ENCODE measurements around the gene OR8B8. TPM values are rescaled to one million over a fixed set of nuclear protein-coding genes. Genes with fewer than 3 reads are reported as not detected.

OR8B8 gene
- total and polyA plus RNA-seq, 2 of the 4 experiments (the other 2 are of a cell fraction), result not detected

DNA sequence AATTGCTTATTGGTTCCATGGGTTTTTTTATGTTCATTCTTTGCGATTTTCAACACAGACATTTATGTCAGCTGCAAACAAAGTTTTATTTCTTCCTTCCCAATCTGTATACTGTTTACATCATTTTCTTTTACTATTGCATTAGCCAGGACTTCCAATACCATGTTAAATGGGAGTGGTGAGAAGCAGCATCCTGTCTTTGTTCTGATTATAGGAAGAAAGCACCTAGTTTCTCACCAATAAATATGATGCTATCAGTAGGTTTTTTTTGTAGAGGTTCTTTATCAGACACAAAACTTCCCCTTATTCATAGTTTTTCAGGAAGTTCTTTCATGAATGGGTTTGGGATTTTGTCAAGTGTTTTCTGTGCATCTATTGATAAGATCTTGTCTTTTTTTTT, 28.0 kb upstream of the OR8B8 start:
- intact Hi-C loops (cut with micrococcal nuclease), result no loop called here
- CTCF ChIA-PET, result no interaction called here

More for the DNA sequence above, 28.0 kb upstream of the OR8B8 start:
- H3K9me3 ChIP-seq (ENCODE audit: control insufficient read depth, insufficient read depth, low read length), result no peaks in the 10 kb centered on the region
- in situ Hi-C loops (cut with MboI; ENCODE audit: low sequenced_read_pairs) (no loop called here), dilution Hi-C loops (cut with HindIII; ENCODE audit: low sequenced_read_pairs, unreplicated experiment) (no loop called here)
- H2BK20ac ChIP-seq (ENCODE audit: low read depth, low read length), result no peak overlapping the region
- TF ChIP-seq CHD1 (IDR thresholded peaks at IDR 0.05; ENCODE audit: low read depth, low read length) (no peak), FOS (IDR thresholded peaks at IDR 0.05; ENCODE audit: low read depth, low read length) (no peak), SMC3 (IDR thresholded peaks at IDR 0.05; ENCODE audit: low read depth, low read length) (no peak), MAFK (IDR thresholded peaks at IDR 0.05; ENCODE audit: low read depth, low read length) (no peak), BHLHE40 (IDR thresholded peaks at IDR 0.05; ENCODE audit: low read depth, low read length) (no peak), MAZ (IDR thresholded peaks at IDR 0.05; ENCODE audit: borderline replicate concordance, low read depth, low read length) (no peak), RCOR1 (IDR thresholded peaks at IDR 0.05; ENCODE audit: insufficient replicate concordance, low read length) (no peak), POLR2A (IDR thresholded peaks at IDR 0.05; ENCODE audit: low read depth, low read length) (no peak), CEBPB (IDR thresholded peaks at IDR 0.05; ENCODE audit: low read depth, low read length) (no peak)
- no peak overlapping the region for H3K14ac ChIP-seq (replicated peaks; ENCODE audit: low read depth, low read length)
- no peaks in the 10 kb centered on the region for H3K4me1 ChIP-seq (ENCODE audit: control insufficient read depth, insufficient read depth, low read length)
- H4K8ac ChIP-seq (ENCODE audit: low read depth in 2 of 2, low read length in 2 of 2), result no peak overlapping the region
- H3K4me2 ChIP-seq (ENCODE audit: low read depth, low read length), result no peak overlapping the region
- H2AK5ac ChIP-seq (ENCODE audit: low read depth, low read length), result no peak overlapping the region
- DNase-seq (no peak), ATAC-seq (ENCODE audit: low read depth) (no peak)
- H3K79me1 ChIP-seq (ENCODE audit: low read depth in 1 of 2, low read length in 2 of 2), result no peaks in the 10 kb centered on the region
- H2BK15ac ChIP-seq (ENCODE audit: low read depth, low read length), result no peak overlapping the region
- H3K56ac ChIP-seq (ENCODE audit: extremely low read depth, insufficient read depth, low read length), result no peak overlapping the region
- no peak overlapping the region for H3K27ac ChIP-seq (ENCODE audit: insufficient read depth, low read length)
- H2AK9ac ChIP-seq (replicated peaks; ENCODE audit: low read depth, low read length, poor library complexity), result no peak overlapping the region
- H4K5ac ChIP-seq (ENCODE audit: low read depth, low read length), result no peak overlapping the region
- POLR2A ChIA-PET (ENCODE audit: unreplicated experiment), result no interaction called here
- H3K4me3 ChIP-seq (ENCODE audit: insufficient read depth, low read depth, low read length), result no peak overlapping the region
- no peak overlapping the region for H2AFZ ChIP-seq (replicated peaks; ENCODE audit: low read length, poor library complexity)
- no peak overlapping the region for H3K4ac ChIP-seq (ENCODE audit: low read depth, low read length)
- no peaks in the 10 kb centered on the region for H3K9me1 ChIP-seq (ENCODE audit: insufficient read depth, low read length)
- H3K18ac ChIP-seq (ENCODE audit: low read depth, low read length), result no peak overlapping the region
- H4K91ac ChIP-seq (ENCODE audit: insufficient read depth, low read depth, low read length), result no peak overlapping the region
- no CpG with 5 or more reads among the region's 1 CpG for WGBS, 2 experiments (ENCODE audit: extremely low coverage in 2 of 2, insufficient read length in 1 of 2)
- no TSS peak for BruUV-seq (replicated peaks)
- no peak overlapping the region for H3K23ac ChIP-seq (ENCODE audit: low read depth, low read length)
- H3K36me3 ChIP-seq (ENCODE audit: control insufficient read depth, insufficient read depth, low read length), result no peaks in the 10 kb centered on the region
- no peak overlapping the region for H3K9ac ChIP-seq (ENCODE audit: low read depth, low read length)
- H4K20me1 ChIP-seq (ENCODE audit: insufficient read depth, low read length), result no peaks in the 10 kb centered on the region
- H2BK120ac ChIP-seq (ENCODE audit: low read depth, low read length), result no peak overlapping the region
- no peak overlapping the region for H2BK5ac ChIP-seq (ENCODE audit: low read depth, low read length, poor library complexity, severe bottlenecking)
- H3K27me3 ChIP-seq (ENCODE audit: control insufficient read depth, insufficient read depth, low read length), result peaks cover 10% of the 10 kb centered on the region
